SK-N-MC (cell line): ENCODE results near the gene PRDM10.

ENCODE experiments used
- EZH2 ChIP-seq: fragments of 200-600 bp; sonication (generic); IDR thresholded peaks from one replicate; pipeline ENCODE4 v1.6.1; 2017; ENCODE audit warnings: antibody characterized with exemption
- FOXP2 ChIP-seq: optimal IDR thresholded peaks from 2 replicates; pipeline ENCODE3; 2011; ENCODE audit warnings: mild to moderate bottlenecking, moderate library complexity; ENCODE audit not compliant: insufficient read depth; ENCODE audit errors: extremely low read length, control extremely low read depth
- POLR2AphosphoS5 ChIP-seq: IDR thresholded peaks from 2 replicates; pipeline ENCODE4 v1.6.1; 2012; ENCODE audit warnings: mild to moderate bottlenecking, low read depth, low read length, borderline replicate concordance

GRCh38 chr11:129928923-129929692 is 73.5 kb downstream of the PRDM10 start:
- TF ChIP-seq EZH2 = no peak
- no peak for TF ChIP-seq POLR2AphosphoS5
- no peak for TF ChIP-seq FOXP2
